Stimulated activated CD8-positive, alpha-beta memory T cell treated with anti-CD3 and anti-CD28 coated beads, Interleukin-15, amount 100 ng/mL, for 24 hours (primary cell): ENCODE results near the gene GALNT7.

ENCODE experiments used
- DNase-seq: peaks from one replicate; pipeline ENCODE4 v3.0.0-alpha.2; 2020; ENCODE audit warnings: low read depth

Gene GALNT7

DNA sequence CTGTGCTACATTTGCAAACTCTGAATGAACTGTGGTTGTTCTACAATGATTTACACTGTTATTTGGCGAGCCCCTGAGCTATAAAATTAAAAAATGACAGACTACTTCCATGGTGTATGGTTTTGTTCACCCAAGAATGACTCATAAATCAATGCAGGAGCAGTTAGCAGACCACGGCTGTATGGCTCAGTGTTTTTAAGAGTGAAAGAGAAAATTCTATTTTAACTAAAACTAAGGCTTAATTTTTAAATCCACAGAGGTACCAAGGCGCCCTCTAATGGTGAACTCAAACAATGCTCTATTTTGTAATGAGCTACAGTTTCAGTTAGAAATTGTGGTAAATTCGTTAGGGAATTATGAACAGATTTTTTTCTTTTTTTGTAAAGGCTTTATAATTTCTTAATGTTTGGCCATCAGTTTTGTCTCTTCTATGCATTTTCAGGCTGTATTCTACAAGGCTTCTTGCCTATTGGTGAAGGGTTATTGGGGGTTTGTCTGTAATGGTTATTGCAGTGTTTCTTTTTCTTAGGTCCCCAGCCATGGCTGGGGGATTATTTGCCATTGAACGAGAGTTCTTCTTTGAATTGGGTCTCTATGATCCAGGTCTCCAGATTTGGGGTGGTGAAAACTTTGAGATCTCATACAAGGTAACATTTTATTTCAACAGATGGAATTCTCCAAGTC is 133.0 kb downstream of the GALNT7 start:
- DNase-seq: no peak

DNA sequence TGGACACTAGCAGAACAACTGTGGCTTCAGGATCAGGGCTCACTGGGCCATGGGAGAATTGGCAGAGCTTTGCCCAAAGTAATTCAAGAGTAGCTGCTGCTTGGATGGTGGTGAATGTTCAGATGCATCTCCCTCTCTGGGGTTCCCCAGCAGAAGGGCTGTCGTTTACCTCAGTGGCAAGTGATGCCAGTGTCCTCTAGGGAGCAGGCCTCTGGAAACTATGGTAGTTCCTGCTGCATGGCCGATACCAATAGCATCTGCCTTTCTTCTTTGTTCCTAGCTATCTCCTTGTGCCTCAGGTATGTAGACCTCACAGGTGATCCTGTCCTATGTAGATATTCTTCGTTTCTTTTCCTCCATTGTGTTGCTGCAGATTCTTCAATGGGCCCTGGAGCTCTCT is 139.2 kb downstream of the GALNT7 start:
- no peak for DNase-seq

DNA sequence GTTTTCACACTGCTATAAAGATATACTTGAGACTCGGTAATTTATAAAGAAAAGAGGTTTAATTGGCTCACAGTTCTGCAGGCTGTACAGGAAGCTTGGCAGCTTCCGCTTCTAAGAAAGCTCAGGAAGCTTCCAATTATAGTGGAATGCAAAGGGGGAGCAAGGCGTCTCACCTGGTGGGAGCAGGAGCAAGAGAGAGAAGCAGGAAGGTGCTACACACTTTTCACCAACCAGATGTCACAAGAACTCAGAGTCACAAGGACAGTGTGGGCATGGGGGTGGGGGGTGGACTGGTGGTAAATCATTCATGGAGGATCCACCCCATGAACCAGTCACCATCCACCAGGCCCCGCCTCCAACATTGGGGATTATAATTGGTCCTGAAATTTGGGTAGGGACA is 142.8 kb downstream of the GALNT7 start:
- DNase-seq: no peak

GRCh38 chr4:173314715-173315114 is 146.1 kb downstream of the GALNT7 start:
- no peak for DNase-seq

DNA sequence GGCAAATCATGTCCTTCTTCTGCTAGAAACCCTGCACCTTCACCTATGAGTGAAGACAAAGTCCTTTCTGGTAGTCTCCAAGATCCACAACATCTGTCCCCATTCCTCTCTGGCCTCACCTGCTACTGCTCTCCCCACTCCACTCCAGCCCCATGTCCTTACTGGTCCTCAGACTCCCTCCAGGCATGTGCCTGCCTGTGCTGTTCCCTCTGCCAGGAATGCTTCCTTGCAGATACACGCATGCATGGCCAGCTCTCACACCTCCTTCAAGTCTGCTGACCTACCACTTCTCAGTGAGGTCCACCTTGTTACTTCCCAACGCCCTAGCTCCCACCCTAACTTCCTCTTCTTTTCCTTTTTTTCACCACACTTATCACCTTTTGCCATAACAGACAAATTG is 147.4 kb downstream of the GALNT7 start:
- DNase-seq: no peak

- DNase-seq: no peak
Observed at GRCh38 chr4:173317004-173317403, 148.4 kb downstream of the GALNT7 start.

DNA sequence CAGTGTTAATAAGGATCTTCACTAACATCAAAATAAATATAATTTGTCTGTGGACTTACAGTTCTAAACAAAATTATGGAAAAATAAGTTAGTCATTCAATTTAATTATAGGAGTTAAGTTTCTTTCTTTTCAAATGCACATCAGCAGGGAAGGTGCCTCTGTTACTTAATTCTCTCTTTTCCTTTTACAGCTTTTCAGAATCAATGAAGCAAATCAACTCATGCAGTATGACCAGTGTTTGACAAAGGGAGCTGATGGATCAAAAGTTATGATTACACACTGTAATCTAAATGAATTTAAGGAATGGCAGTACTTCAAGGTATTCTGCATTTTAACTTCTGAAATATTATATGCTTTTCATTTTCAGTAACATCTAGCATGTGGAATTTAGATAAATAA is 149.6 kb downstream of the GALNT7 start:
- DNase-seq: no peak

DNA sequence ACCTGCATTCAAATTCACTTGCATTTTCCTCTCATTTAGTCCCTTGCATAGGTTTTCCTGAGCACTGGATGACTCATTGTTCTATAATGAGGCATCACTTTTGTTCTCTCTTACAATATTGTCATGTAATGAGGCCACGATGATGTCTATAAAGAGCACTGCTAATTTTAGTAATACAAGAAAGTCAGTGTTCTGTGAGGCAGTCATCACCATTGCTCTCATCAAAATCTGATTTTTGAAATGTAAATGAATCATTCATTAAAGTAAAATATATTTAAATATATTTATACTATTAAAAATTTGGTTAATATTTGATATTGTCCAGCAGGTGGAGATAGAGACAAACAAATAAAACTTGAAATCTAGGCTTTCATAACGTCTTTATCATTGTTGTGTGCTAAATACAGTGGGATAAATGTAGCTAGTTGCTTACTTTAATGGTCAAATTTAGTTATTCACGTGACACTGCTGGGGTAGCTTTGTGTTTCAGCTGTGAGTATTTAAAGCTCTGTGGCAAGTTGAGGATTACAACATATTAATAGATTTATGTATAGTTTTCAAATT is 150.1 kb downstream of the GALNT7 start:
- DNase-seq: no peak

- DNase-seq: no peak
Observed at GRCh38 chr4:173319696-173320095, 151.1 kb downstream of the GALNT7 start.

DNA sequence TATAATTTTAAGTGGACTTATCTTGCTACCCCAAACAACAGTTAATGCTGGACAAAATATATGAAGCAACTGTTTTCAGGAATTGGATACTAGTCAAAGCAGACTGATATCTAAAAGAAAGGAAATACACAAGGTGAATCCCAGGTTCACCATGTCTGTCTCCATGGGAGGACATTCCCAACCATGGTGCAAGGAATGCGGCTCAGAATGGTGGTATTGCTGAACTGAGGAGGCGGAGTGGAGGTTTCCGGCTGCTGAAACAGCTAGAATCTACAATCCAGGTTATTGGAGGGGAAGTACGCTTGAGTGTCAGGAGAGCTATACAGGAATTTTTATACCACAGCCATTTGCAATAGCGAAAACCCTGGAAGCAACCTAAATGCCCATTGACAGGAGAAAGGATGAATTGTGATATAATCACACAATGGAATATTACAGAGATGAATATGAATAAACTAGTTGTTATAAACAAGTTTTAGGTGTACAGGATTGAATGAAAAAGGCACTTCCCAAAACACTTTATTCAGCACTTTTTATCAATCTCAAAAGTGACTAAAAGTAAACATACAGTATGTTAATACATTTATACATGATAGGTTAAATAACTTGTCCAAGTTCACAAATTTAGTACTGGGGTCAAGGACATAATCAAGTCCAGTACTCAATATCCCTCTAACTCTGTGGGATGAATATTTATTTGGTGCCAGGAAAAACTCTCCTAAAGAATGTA is 156.6 kb downstream of the GALNT7 start:
- DNase-seq: no peak

DNA sequence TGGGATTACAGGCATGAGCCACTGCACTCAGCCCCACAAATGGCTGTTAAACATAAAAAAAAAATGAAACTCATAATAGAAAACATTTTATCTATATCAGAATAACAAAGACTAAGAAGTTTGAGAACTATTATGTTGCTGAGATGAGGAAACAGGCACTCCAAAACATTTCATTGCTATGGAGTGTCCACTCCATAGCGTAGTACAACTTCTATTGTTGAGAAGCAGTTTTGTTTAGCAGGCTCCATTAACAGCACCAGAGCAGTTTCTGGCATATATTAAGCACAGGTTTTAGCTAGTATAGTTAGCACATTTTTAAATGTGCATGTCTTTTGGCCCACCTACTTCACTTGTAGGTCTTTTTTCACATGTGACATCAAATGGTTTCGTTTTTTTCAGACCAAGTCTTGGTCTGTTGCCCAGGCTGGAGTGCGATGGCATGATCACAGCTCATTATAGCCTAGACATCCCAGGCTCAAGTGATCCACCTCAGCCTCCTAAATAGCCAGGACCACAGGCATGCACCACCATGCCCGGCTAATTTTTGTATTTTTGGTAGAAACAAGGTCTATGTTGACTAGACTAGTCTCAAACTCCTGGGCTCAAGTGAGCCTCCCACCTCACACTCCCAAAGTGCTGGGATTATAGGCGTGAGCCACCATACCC is 159.8 kb downstream of the GALNT7 start:
- DNase-seq: no peak

DNA sequence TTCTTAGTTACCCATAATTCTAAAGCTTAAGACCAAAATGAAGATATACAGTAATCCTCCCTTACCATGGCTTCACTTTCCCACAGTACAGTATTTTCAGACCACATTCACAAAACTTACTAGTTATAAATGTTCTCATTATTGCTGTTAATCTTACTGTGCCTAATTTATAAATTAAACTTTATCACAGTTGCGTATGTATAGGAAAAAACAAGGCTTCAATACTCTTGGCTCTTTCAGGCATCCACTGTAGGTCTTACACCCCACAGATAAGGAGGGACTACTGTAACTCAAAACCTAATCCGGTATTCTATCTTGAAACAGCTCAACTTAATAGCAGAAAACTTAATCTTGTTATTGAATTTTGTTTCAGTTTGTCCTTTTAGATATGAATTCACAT is 162.0 kb downstream of the GALNT7 start:
- DNase-seq: no peak

- no peak for DNase-seq
Observed at GRCh38 chr4:173332021-173332487, 163.4 kb downstream of the GALNT7 start.

GRCh38 chr4:173332963-173333657 is 164.5 kb downstream of the GALNT7 start:
- no peak for DNase-seq

- DNase-seq: peak; percentile 21
Observed at GRCh38 chr4:173333658-173334084, 165.1 kb downstream of the GALNT7 start.

DNA sequence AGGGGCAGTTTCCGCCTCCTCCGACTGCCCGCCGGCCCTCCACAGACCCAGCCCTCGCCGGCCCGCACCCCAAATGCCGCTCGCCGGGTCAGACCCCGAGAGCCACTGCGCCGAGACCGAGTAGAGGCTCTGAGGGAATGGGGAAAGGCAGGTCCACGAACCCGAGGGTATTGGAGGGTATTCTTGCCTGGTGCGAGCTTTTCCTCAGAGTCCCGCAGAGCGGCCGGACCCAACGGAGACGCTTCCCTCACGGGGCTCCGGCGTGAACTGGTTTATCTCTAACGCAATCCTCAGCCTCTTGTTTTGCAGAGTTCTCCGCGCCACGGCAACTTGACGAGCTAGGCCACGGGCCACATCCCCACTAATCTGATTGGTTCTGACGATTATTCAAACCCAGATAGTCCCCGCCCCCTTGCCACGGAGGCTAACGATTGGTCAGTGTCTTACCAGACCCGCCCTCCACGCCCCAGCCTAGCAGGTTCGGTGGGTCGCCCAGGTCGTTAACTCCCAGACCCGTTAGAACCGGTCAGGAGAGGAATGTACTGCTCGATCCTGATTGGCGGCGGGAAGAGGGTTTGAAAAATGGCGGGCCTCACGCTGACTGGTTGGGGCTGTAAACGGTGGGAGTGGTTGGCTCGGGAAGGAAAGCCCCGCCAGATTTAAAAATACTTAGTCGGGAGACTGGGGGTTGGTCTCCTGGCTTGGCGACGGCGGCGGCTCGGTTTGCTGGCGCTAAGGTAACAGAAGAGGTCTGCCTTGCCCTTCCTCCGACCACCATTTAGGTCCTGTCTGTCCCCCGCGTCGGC is 165.7 kb downstream of the GALNT7 start, which contains the start of gene HMGB2:
Gene HMGB2, minus strand, starts transcription at position 274 of the 806 bp plus-strand sequence. CDS start 709 bp downstream, outside the sequence.
- peak; percentile 93 for DNase-seq

DNA sequence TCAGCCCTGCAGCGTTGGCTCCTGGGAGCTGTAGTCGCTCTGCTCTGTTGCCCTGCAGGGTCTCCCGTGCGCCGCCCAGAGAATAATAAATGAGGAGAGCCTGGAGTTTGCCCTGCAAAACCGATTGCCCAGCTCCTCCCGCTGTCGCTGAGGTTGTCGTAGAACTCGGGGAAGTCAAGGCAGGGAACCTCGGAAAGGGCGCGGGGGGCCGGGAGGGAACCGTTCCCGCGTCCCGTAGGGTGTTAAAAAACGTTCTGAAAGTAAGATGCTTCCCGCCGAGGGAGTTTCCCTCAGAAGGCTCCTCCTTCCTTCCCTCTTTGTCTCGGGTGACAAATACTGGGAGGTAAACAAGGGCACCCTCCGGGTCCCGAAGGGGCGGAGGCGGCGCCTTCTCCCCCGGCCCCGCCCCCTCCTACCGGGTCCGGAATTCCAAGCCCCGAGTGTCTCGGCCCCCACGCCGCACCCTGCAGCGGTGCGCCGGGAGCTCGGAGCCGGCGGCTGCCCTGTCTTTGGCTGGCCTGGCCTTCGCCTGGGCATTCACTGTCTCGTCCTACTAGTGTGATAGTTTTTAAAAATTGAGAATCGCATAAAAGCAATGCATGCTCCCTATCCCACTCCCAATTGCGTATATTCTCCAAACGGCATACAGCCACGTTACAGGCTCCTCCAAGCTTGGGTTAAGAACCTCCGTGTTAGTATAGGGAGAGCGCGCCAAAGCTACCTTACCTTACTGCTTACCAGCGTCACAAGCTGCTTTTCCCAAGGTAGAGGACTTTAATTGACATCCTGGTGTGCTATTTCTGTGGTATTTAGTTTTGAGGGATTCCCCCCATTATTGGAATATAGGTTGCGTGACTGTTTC is 166.5 kb downstream of the GALNT7 start:
- no peak for DNase-seq

DNA sequence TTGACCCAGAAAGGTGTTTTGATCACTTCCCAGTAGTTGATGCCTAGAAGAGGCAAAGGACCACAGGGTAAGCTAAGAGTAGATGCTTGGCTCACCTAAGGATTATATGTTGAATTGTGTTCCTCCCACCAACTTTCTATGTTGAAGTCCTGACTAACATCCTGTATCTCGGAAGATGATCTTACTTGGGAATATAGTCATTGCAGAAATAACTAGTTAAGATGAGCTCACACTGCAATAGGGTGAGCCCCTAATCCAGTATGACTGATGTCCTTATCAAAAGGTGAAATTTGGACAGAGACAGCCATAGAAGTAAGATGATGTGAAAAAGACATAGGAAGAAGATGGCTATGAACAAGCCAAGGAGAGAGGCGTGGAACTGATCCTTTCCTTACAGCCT is 168.9 kb downstream of the GALNT7 start:
- DNase-seq: no peak

DNA sequence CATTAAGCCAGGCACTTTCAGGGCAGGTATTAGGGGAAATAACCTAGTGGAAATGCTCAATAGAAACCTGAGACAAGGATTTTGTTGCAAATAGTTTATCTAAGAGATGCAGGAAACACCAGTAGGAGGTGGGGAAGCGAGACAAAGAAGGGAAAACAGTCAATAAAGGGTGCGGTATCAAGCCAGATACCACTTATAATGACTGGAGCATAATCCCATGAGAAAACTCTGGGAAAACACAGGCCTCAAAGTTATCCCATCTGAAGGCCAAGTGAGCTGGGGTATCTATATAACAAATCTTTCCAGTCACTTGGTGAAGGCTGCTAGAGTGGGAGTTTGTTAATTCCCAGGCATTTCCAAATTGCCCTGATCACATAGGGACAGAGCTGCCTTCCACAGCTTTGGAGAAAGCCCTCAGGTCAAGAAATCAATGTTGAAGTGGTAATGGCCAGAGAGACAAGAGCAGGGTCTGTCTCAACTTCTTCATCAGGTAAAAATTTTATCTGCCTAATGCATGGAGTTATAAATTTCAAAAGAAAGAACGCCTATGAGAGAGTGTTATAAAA is 175.3 kb downstream of the GALNT7 start:
- DNase-seq: no peak

- DNase-seq: no peak
Observed at GRCh38 chr4:173345648-173346047, 177.0 kb downstream of the GALNT7 start.
